Hematopoietic multipotent progenitor cell (in vitro differentiated cells): Measurements from ENCODE around the gene TPRX1. TPM values are rescaled to one million over a fixed set of nuclear protein-coding genes. Genes with fewer than 3 reads are reported as not detected.
"Not testable (repeated sequence)": the region's sequence is repeated elsewhere in the genome, so short reads cannot be mapped to it uniquely, and the experiment has no call there.

ENCODE experiments used
- DNase-seq, 3 donors: peaks; one replicate each; pipeline ENCODE4 v3.0.0-alpha.2; 2011 to 2015; ENCODE audit warnings: low read depth in 2 of 3, low spot score in 2 of 3
- total RNA-seq: library from RNA; depleted of rRNA; stranded (reverse); fragments of >200 nt; gene quantifications from one replicate; pipeline ENCODE4 v1.2.3, GENCODE V29; 2012

The TPRX1 gene
- total RNA-seq: not detected

GRCh38 chr19:47804451-47804850, at the start of gene TPRX1:
Gene TPRX1 (minus strand): TSS chr19:47804551. CDS start chr19:47804539, 12 bp downstream.
- DNase-seq: not testable (repeated sequence)

GRCh38 chr19:47853003-47853402, 48.7 kb upstream of the TPRX1 start:
- no peak for DNase-seq

- DNase-seq: peak in 2 of 3 donors; percentile 36 to 49
Observed at GRCh38 chr19:47848823-47849473, 44.6 kb upstream of the TPRX1 start.

- DNase-seq: no peak
Observed at GRCh38 chr19:47848425-47848822, 44.1 kb upstream of the TPRX1 start.

GRCh38 chr19:47842941-47843340, 38.6 kb upstream of the TPRX1 start:
- no peak for DNase-seq

GRCh38 chr19:47839913-47840312, 35.6 kb upstream of the TPRX1 start:
- DNase-seq: no peak

- DNase-seq: no peak
Observed at GRCh38 chr19:47839411-47839810, 35.1 kb upstream of the TPRX1 start.

GRCh38 chr19:47836038-47836437, 31.7 kb upstream of the TPRX1 start:
- no peak for DNase-seq

- no peak for DNase-seq
Observed at GRCh38 chr19:47832723-47833122, 28.4 kb upstream of the TPRX1 start.

- DNase-seq: no peak
Observed at GRCh38 chr19:47826800-47827199, 22.4 kb upstream of the TPRX1 start.

- no peak for DNase-seq
Observed at GRCh38 chr19:47824396-47824795, 20.0 kb upstream of the TPRX1 start.

GRCh38 chr19:47821460-47822020, 17.2 kb upstream of the TPRX1 start, which contains the start of gene CRX:
Gene CRX (plus strand): TSS chr19:47821937. CDS start chr19:47834444, 12,507 bp downstream.
- DNase-seq: no peak

GRCh38 chr19:47820410-47820809, 16.1 kb upstream of the TPRX1 start:
- DNase-seq: no peak

- DNase-seq: no peak
Observed at GRCh38 chr19:47819858-47820257, 15.5 kb upstream of the TPRX1 start.

GRCh38 chr19:47818221-47818620, 13.9 kb upstream of the TPRX1 start:
- not testable (repeated sequence) for DNase-seq

- not testable (repeated sequence) for DNase-seq
Observed at GRCh38 chr19:47816270-47816669, 11.9 kb upstream of the TPRX1 start.

- no peak for DNase-seq
Observed at GRCh38 chr19:47813995-47814328, 9.6 kb upstream of the TPRX1 start.

GRCh38 chr19:47813304-47813994, 9.1 kb upstream of the TPRX1 start:
- DNase-seq: peak; percentile 47 to 81 (median 75)

- no peak for DNase-seq
Observed at GRCh38 chr19:47806435-47806834, 2.1 kb upstream of the TPRX1 start.

- DNase-seq: no peak
Observed at GRCh38 chr19:47805313-47805712, 962 bp upstream of the TPRX1 start.

GRCh38 chr19:47803671-47804070, 680 bp downstream of the TPRX1 start:
- DNase-seq: not testable (repeated sequence)

GRCh38 chr19:47803148-47803547, 1.2 kb downstream of the TPRX1 start:
- DNase-seq: not testable (repeated sequence)
